DMS53 treated with DMSO at 0.1 percent for 48 hours (cell line): ENCODE data around the gene MYO9A.

Experiments used
- DNase-seq: peaks from one replicate; lab custom pipeline; 2025; ENCODE audit not compliant: unreplicated experiment; lab: John Stamatoyannopoulos, UW

The MYO9A gene

GRCh38 chr15:71812966-71813722, 304.8 kb downstream of the MYO9A start:
- DNase-seq = no peak

- DNase-seq = no peak
Measured at GRCh38 chr15:71811752-71812735, 305.9 kb downstream of the MYO9A start.

GRCh38 chr15:71811036-71811736, 306.8 kb downstream of the MYO9A start:
- DNase-seq = no peak

- DNase-seq = no peak
Measured at GRCh38 chr15:71810256-71811035, 307.5 kb downstream of the MYO9A start, which contains the start of gene NR2E3. NR2E3 (plus strand) TSS chr15:71810554; CDS start chr15:71810744, 190 bp downstream.

- DNase-seq = no peak
Measured at GRCh38 chr15:71809346-71809745, 308.6 kb downstream of the MYO9A start.

GRCh38 chr15:71808311-71809020, 309.5 kb downstream of the MYO9A start:
- DNase-seq = no peak

GRCh38 chr15:71807691-71808091, 310.3 kb downstream of the MYO9A start:
- DNase-seq = no peak

- DNase-seq = no peak
Measured at GRCh38 chr15:71807125-71807629, 310.8 kb downstream of the MYO9A start.

- DNase-seq = no peak
Measured at GRCh38 chr15:71806452-71806931, 311.5 kb downstream of the MYO9A start.

- DNase-seq = no peak
Measured at GRCh38 chr15:71804695-71805470, 313.1 kb downstream of the MYO9A start.

- DNase-seq = no peak
Measured at GRCh38 chr15:71804226-71804625, 313.7 kb downstream of the MYO9A start.

- no peak for DNase-seq
Measured at GRCh38 chr15:71802770-71803169, 315.2 kb downstream of the MYO9A start.

- DNase-seq = no peak
Measured at GRCh38 chr15:71801935-71802655, 315.9 kb downstream of the MYO9A start.

GRCh38 chr15:71800835-71801745, 316.9 kb downstream of the MYO9A start:
- DNase-seq = peak; percentile 32

- no peak for DNase-seq
Measured at GRCh38 chr15:71800190-71800589, 317.8 kb downstream of the MYO9A start.

GRCh38 chr15:71798641-71799040, 319.3 kb downstream of the MYO9A start:
- no peak for DNase-seq

- DNase-seq = no peak
Measured at GRCh38 chr15:71792521-71792920, 325.4 kb downstream of the MYO9A start.
